GM19023 (cell line): ENCODE measurements around the gene SPSB2.
"Not testable (repeated sequence)": the region's sequence is repeated elsewhere in the genome, so short reads cannot be mapped to it uniquely, and the experiment has no call there.

ENCODE experiments used
- ATAC-seq: cut with Tn5 transposase; IDR thresholded peaks from one replicate; pipeline ENCODE4 v1.9.1; 2021; ENCODE audit warnings: mild to moderate bottlenecking, moderate library complexity; ENCODE audit not compliant: unreplicated experiment

The SPSB2 gene, protein sequence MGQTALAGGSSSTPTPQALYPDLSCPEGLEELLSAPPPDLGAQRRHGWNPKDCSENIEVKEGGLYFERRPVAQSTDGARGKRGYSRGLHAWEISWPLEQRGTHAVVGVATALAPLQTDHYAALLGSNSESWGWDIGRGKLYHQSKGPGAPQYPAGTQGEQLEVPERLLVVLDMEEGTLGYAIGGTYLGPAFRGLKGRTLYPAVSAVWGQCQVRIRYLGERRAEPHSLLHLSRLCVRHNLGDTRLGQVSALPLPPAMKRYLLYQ

GRCh38 chr12:6873094-6874014 lies at the start of gene SPSB2:
SPSB2 (minus strand) TSS chr12:6873303; CDS start chr12:6872901, 402 bp downstream.
- ATAC-seq = peak; percentile 77

GRCh38 chr12:6921996-6922946 lies 49.2 kb upstream of the SPSB2 start:
- ATAC-seq = no peak

DNA sequence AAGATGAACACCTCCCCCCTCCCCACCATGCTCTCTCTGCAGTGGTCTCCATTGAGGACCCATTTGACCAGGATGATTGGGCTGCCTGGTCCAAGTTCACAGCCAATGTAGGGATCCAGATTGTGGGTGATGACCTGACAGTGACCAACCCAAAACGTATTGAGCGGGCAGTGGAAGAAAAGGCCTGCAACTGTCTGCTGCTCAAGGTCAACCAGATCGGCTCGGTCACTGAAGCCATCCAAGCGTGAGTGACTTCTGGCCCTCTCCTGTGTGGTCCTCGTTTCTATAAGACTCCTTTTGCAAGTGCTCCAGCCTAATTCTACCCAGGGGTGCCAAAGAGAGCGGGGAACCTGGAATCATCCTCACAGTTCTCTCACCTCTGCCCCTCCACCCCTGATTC lies 48.4 kb upstream of the SPSB2 start:
- no peak for ATAC-seq

DNA sequence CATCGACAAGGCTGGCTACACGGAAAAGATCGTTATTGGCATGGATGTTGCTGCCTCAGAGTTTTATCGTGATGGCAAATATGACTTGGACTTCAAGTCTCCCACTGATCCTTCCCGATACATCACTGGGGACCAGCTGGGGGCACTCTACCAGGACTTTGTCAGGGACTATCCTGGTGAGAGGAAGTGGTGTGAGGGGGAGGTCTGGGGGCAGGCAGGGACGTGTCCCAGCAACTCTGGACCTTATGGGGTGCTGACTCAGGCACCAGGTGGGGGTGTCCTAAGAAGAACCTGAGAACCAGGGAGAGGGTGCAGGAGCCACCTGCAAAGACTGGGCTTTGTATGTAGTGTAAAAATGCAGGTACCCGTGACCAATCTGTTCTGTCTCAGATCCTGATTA lies 46.5 kb upstream of the SPSB2 start:
- ATAC-seq = no peak

GRCh38 chr12:6917491-6918231 lies 44.6 kb upstream of the SPSB2 start:
- ATAC-seq = no peak

GRCh38 chr12:6916426-6917200 lies 43.5 kb upstream of the SPSB2 start:
- no peak for ATAC-seq

- no peak for ATAC-seq
These were observed 42.7 kb upstream of the SPSB2 start for GRCh38 chr12:6915789-6916285.

- ATAC-seq = no peak
These were observed 42.1 kb upstream of the SPSB2 start for GRCh38 chr12:6914947-6915788.

GRCh38 chr12:6914246-6914946 lies 41.3 kb upstream of the SPSB2 start, which contains the start of gene ENO2:
ENO2 (plus strand) TSS chr12:6914580; CDS start chr12:6915833, 1,253 bp downstream.
- ATAC-seq = peak; percentile 84

DNA sequence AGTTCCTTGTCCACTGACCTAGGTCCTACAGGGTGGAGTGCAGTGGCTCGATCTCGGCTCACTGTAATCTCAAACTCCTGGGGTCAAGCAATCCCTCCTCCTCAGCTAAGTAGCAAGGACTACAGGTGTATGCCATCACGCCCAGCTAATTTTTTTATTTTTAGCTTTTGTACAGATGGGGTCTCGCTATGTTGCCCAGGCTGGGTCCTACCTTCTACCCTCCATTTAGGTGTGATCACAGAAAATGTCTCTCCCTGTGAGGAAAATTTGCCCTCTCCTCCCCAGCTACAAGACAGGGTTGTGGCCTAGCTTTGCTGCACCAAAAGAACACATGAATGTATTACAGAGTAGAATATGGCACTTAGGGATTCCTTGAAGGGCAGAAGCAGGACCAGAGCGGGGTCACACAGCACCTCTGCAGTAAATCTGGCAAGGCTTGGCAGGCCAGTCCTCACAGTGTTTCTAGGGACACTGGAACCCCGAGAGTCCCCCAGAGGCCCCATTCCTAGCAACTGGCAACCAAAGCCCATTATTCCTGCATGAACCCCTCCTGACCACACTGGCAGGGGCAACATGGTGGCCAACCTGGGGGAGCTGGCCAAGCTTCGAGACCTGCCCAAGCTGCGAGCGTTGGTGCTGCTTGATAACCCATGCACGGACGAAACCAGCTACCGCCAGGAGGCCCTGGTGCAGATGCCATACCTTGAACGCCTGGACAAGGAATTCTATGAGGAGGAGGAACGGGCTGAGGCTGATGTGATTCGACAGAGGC lies 39.2 kb upstream of the SPSB2 start:
- no peak for ATAC-seq

DNA sequence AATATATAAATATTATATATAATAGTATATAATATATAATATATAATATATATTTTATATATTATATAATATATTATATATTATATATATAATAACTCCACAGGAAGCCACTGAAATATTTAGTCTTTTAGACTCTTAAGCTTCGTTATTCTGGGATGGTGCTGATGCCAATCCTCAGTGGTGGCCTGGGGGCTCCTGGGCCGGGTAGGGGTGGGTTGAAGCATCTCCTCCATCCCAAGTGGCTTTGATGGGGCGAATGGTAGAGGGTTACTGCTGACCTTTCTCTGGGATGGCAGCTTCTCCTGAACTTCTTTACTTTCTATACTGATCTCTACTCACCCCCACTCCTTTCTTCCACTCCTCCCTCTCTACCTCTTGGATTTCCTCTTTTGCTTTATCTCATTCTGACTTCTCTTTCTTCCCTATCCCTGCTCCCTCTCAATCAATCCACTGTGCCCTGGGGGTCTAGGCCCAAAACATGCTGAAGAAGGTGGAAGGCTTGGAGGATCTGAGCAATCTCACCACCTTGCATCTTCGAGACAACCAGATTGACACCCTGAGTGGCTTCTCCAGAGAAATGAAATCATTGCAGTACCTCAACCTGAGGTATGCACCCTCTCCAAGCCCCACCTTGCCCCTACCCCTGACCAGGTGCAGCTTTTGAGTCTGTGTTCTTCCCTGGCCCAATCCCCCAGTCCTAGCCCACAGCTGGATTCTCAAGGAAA lies 36.5 kb upstream of the SPSB2 start:
- ATAC-seq = no peak

GRCh38 chr12:6908141-6908540 lies 35.0 kb upstream of the SPSB2 start:
- not testable (repeated sequence) for ATAC-seq

GRCh38 chr12:6905414-6906040 lies 32.4 kb upstream of the SPSB2 start:
- no peak for ATAC-seq

- peak; percentile 98 for ATAC-seq
These were observed 31.5 kb upstream of the SPSB2 start, which contains the start of gene LRRC23 for GRCh38 chr12:6904280-6905276. LRRC23 (plus strand) TSS chr12:6904822; CDS start chr12:6905634, 812 bp downstream.
